K562 (cell line): ENCODE results near the gene KMT2E. TPM values are rescaled to one million over a fixed set of nuclear protein-coding genes. Genes with fewer than 3 reads are reported as not detected.
A peak's percentile ranks its signal among the peaks of the same experiment; 100 is the strongest.

Experiments used
- BDP1 ChIP-seq: IDR thresholded peaks from 3 replicates; pipeline ENCODE4 v1.6.1; 2011; ENCODE audit not compliant: insufficient read length, insufficient read depth
- CREB5 ChIP-seq: fragments of 250-450 bp; sonication (Bioruptor Pico); IDR thresholded peaks from 2 replicates; pipeline ENCODE4 v1.5.0; 2020; ENCODE audit warnings: mild to moderate bottlenecking
- DDX20 ChIP-seq: fragments of 450-650 bp; IDR thresholded peaks from 2 replicates; pipeline ENCODE4 v1.6.1; 2016; ENCODE audit warnings: missing genetic modification characterization, low read depth, mild to moderate bottlenecking, missing compliant biosample characterization, moderate library complexity
- DIDO1 ChIP-seq: fragments of 450-650 bp; IDR thresholded peaks from 2 replicates; pipeline ENCODE4 v1.6.1; 2016; ENCODE audit warnings: low read depth, missing biosample characterization, missing genetic modification characterization
- ELK3 ChIP-seq: fragments of 450-650 bp; formaldehyde crosslinking; IDR thresholded peaks from 2 replicates; pipeline ENCODE4 v1.4.0; 2020; ENCODE audit warnings: mild to moderate bottlenecking
- FOXA1 ChIP-seq: fragments of 450-650 bp; IDR thresholded peaks from 2 replicates; pipeline ENCODE4 v1.6.1; 2016; ENCODE audit warnings: mild to moderate bottlenecking, borderline replicate concordance
- FOXO4 ChIP-seq: fragments of 450-650 bp; formaldehyde crosslinking; IDR thresholded peaks from 2 replicates; pipeline ENCODE4 v1.4.0; 2020; ENCODE audit warnings: mild to moderate bottlenecking, moderate library complexity
- GTF2F1 ChIP-seq: IDR thresholded peaks from 2 replicates; pipeline ENCODE4 v1.6.1; 2011; ENCODE audit warnings: low read depth, low read length, improper control_type of control experiment
- HMG20B ChIP-seq: fragments of 250-450 bp; sonication (Bioruptor Pico); IDR thresholded peaks from 2 replicates; pipeline ENCODE4 v1.5.0; 2021; ENCODE audit warnings: mild to moderate bottlenecking
- KDM2B ChIP-seq: fragments of 250-450 bp; sonication (Bioruptor Pico); IDR thresholded peaks from 2 replicates; pipeline ENCODE4 v1.8.0; 2021; ENCODE audit warnings: mild to moderate bottlenecking, moderate library complexity
- MLLT1 ChIP-seq, 2 experiments: fragments of 450-650 bp; IDR thresholded peaks; 2 replicates each; pipeline ENCODE4 v1.6.1; 2016
- PHF21A ChIP-seq: fragments of 450-650 bp; IDR thresholded peaks from 2 replicates; pipeline ENCODE4 v1.6.1; 2017; ENCODE audit warnings: low read depth, borderline replicate concordance
- PHTF2 ChIP-seq: fragments of 250-450 bp; sonication (Bioruptor Pico); IDR thresholded peaks from 2 replicates; pipeline ENCODE4 v1.5.0; 2021; ENCODE audit warnings: mild to moderate bottlenecking
- POLR2AphosphoS2 ChIP-seq: IDR thresholded peaks from 2 replicates; pipeline ENCODE4 v1.6.1; 2012; ENCODE audit warnings: low read length, improper control_type of control experiment
- POLR2B ChIP-seq: fragments of 450-650 bp; IDR thresholded peaks from 2 replicates; pipeline ENCODE4 v1.6.1; 2018; ENCODE audit warnings: low read depth; ENCODE audit not compliant: partially characterized antibody
- RAD51 ChIP-seq: fragments of 450-650 bp; IDR thresholded peaks from 2 replicates; pipeline ENCODE4 v1.7.1; 2016; ENCODE audit warnings: low read depth, mild to moderate bottlenecking, borderline replicate concordance
- SAFB2 ChIP-seq: fragments of 200-400 bp; formaldehyde crosslinking; IDR thresholded peaks from 2 replicates; pipeline ENCODE4 v1.6.1; 2018; ENCODE audit warnings: borderline replicate concordance, low read length, low read depth, moderate library complexity; ENCODE audit not compliant: severe bottlenecking
- SIX5 ChIP-seq, 2 experiments: IDR thresholded peaks; 2 replicates each; pipeline ENCODE4 v1.6.1; 2011; ENCODE audit warnings: low read length in 2 of 2, borderline replicate concordance in 1 of 2, low read depth in 1 of 2, mild to moderate bottlenecking in 1 of 2, moderate library complexity in 1 of 2; ENCODE audit not compliant: insufficient read depth in 1 of 2
- SMARCE1 ChIP-seq: fragments of 450-650 bp; IDR thresholded peaks from 2 replicates; pipeline ENCODE4 v1.7.1; 2016; ENCODE audit warnings: mild to moderate bottlenecking
- TAF15 ChIP-seq: fragments of 200-400 bp; formaldehyde crosslinking; IDR thresholded peaks from 2 replicates; pipeline ENCODE4 v1.6.1; 2017; ENCODE audit warnings: mild to moderate bottlenecking, low read depth, low read length, moderate library complexity
- ZBTB8A ChIP-seq: fragments of 450-650 bp; IDR thresholded peaks from 2 replicates; pipeline ENCODE4 v1.6.1; 2018; ENCODE audit warnings: mild to moderate bottlenecking, moderate library complexity; ENCODE audit not compliant: partially characterized antibody
- ZSCAN29 ChIP-seq: fragments of 450-650 bp; IDR thresholded peaks from 2 replicates; pipeline ENCODE4 v1.6.1; 2017
- polyA plus RNA-seq, 8 experiments: library from polyadenylated mRNA; depleted of rRNA in 4 of 8; stranded (reverse) in 5 of 8; unstranded in 3 of 8; fragments of >200 nt; fragmentation: Nextera tagmentation in 2 of 8; fragmentation: Illumina TruSeq in 1 of 8; extraction: Ambion mirVana in 2 of 8; extraction: Trizol in 1 of 8; gene quantifications; 2 replicates each; pipeline versions ENCODE4 v1.2.1 to v1.2.3, GENCODE V29; 2011 to 2014; ENCODE audit warnings: inconsistent platforms in 1 of 8, missing spikeins in 1 of 8
- total RNA-seq, 7 experiments: library from RNA; depleted of rRNA in 6 of 7; stranded (reverse); fragments of >200 nt in 6 of 7; fragmentation: Illumina TruSeq in 2 of 7; extraction: Trizol in 2 of 7; gene quantifications; 2 replicates each; pipeline versions ENCODE4 v1.2.1 to v1.2.3, GENCODE V29; 2011 to 2021; ENCODE audit warnings: low replicate concordance in 1 of 7
- TF ChIP-seq, protein P1 (sequence below): fragments of 450-650 bp; IDR thresholded peaks from 2 replicates; pipeline ENCODE4 v1.6.1; 2014; ENCODE audit warnings: low read depth, mild to moderate bottlenecking, moderate library complexity, borderline replicate concordance

KMT2E gene
- total and polyA plus RNA-seq, 9 of the 15 experiments (the other 6 are each of a cell fraction or from before 2014, with no cell fraction given): 8.9 to 55.3 (median 38.1) TPM

DNA sequence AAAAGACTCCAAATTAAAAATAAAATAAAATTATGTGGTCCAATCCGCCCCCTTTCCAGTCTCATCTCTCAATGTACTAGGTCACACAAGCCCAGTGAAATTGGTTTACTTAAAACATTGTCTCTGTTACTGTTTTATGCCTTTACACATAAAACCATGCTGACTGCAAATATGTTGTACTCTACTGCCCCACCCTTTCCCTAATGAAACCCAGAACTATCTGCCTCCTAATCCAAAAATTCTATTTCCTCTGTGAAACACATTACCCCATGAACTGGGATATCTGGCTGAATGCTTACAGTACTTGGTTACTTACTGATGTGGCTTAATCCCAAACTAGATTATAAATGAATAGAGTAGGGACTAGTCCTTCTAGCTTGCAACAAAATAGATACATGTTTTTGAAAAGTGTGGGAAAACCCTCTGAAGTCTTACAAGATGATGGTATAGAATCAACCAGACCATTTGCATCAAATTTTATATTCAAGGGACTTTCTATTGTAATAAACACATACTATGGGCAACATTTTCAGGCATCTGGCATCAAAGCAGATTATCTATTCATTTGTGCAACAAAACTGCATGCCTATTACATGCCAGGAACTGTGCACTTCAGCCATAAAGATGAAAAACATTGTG is 10.0 kb upstream of the KMT2E start (continued):
- TF ChIP-seq, protein P1, sequence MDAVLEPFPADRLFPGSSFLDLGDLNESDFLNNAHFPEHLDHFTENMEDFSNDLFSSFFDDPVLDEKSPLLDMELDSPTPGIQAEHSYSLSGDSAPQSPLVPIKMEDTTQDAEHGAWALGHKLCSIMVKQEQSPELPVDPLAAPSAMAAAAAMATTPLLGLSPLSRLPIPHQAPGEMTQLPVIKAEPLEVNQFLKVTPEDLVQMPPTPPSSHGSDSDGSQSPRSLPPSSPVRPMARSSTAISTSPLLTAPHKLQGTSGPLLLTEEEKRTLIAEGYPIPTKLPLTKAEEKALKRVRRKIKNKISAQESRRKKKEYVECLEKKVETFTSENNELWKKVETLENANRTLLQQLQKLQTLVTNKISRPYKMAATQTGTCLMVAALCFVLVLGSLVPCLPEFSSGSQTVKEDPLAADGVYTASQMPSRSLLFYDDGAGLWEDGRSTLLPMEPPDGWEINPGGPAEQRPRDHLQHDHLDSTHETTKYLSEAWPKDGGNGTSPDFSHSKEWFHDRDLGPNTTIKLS: no peak
- TF ChIP-seq TAF15: no peak
- no peak for TF ChIP-seq PHF21A
- TF ChIP-seq RAD51: no peak
- no peak for TF ChIP-seq FOXA1
- no peak for TF ChIP-seq DIDO1 (tag)
- TF ChIP-seq POLR2AphosphoS2: peak; percentile 45; the same call in 1 of the 2 replicates
- no peak for TF ChIP-seq BDP1
- peak; percentile 59 for TF ChIP-seq ZBTB8A
- TF ChIP-seq FOXO4 (CRISPR knock-in tag): no peak
- TF ChIP-seq POLR2B: peak; percentile 32
- no peak for TF ChIP-seq MLLT1 (IDR thresholded peaks at IDR 0.05)
- TF ChIP-seq DDX20 (tag): no peak
- no peak for TF ChIP-seq SAFB2
- no peak for TF ChIP-seq CREB5 (CRISPR knock-in tag)
- no peak for TF ChIP-seq ELK3 (CRISPR knock-in tag)
- TF ChIP-seq SMARCE1: no peak
- no peak for TF ChIP-seq SIX5 (IDR thresholded peaks at IDR 0.05; ENCODE audit: borderline replicate concordance in 1 of 2, insufficient read depth in 1 of 2, low read depth in 1 of 2, low read length in 2 of 2)
- no peak for TF ChIP-seq HMG20B (CRISPR knock-in tag)
- no peak for TF ChIP-seq KDM2B (CRISPR knock-in tag)
- TF ChIP-seq PHTF2: no peak
- TF ChIP-seq ZSCAN29: no peak
- no peak for TF ChIP-seq GTF2F1
